HG03280 (cell line): Measurements from ENCODE around the gene SNX12.

ENCODE experiments used
- ATAC-seq: cut with Tn5 transposase; IDR thresholded peaks from one replicate; pipeline ENCODE4 v1.9.1; 2021; ENCODE audit warnings: mild to moderate bottlenecking, moderate library complexity; ENCODE audit not compliant: unreplicated experiment

SNX12 gene

DNA sequence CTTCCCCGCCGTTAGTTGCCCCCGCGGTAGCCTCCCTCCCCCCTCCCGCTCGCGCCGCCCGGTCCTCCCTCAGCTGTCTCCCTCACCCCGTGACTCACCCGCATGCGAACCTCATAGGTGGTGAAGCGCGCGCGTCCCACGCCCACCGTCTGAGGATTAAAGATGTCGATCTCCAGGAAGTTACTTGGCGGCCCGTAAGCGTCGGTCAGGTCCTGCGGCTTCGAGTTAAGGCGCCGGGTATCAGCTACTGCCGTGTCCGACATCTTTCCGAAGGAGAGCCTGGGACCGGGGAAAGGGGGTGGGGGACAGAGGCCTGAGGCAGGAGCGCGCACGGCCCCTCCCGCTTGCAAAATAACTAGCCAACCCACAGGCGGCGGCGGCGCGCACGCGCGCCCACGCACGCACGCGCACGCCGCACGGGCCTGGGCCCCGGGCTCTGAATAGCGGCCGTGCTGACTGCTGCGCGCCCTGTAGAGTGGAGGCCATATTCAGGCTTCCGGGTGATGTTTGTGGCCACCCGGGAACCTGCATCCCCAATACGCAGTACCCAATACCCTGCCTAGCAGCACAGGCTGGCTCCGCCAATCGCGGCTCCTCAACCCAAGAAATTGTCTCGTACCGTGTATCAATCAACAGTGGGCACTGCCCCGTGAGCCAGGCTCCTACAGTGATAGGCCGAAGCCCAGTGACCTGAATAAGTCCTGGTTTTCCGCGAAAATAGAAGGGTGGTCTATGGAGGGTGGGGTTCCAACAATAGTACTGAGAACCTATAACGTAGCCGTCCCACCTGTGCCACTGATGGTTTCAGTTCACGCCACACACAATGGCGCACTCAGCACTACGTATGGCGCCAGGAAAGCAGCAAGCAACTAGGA is at the start of gene SNX12:
SNX12 (minus strand) TSS at position 291 of the 875 bp plus-strand sequence; CDS start at position 263, 28 bp downstream.
- ATAC-seq: peak; percentile 94

DNA sequence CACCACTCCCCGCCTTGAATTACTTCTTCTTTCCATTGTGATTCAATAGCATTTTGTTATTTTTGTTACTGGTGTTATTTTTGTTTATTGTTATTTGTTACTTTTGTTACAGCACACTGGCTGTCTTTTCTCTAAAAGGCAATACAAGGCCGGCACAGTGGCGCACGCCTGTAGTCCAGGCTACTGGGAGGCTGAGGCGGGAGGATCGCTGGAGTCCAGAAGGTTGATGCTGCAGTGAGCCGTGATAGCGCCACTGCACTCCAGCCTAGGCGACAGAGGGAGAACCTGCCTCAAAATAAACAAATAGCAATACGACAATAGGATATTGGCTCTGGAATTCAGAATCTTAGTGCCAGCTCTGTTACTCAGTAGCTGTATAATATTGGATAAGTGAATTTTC is 49.2 kb upstream of the SNX12 start:
- no peak for ATAC-seq

DNA sequence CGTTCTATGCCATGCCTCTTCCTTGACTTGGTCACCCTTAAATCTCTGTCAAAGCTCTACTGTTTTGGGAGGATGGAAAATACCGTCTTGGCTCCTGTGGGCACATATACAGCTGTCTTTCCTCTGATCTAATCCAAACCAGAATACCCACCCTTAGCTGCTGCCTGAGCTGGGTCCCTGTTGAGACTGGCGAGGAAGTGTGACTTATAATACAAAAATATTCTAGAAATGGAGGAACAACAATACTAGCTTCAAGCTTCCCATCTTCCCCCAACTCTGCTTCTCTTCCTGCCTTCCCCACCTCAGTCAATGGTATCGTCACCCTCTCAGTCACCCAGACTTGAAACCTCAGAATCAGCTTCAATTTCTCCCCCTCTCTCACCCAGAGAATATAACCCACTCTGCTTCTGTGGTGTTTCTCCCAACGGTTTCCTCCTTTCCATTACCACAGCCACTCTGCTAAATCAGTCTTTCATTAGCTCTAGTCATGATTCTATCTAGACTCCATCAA is 43.8 kb upstream of the SNX12 start:
- ATAC-seq: peak; percentile 19

DNA sequence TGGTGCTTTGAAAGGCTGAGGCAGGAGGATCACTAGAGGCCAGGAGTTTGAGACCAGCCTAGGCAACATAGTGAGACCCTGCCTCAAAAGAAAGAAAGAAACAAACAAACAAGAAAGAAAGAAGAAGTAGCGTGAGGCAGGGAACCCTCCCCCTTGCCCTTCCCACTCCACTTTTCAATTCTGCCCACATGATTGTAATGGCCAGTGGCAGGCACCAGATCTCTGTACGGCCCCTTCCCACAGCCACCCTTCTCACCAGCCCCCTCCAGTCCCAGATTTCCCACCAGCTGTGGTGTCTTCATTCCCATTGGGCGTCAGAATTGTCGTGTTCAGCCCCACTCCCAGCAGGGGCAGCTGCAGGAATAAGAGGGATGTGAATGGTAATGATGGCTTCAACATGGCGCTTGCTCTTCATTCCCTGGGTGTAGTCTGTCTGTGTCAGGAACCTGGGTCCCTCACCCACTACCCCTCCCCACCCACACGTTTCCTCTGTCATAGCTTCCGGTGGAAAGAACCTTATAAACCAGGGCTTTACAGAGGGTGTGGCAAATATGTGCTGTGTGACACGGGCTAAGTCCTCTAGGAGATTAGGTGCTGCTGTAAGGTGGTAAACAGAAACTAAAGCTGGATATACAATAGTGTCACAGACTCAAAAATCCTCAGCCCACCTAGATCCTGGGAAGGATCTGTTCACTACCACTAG is 43.2 kb upstream of the SNX12 start, which contains the start of gene IL2RG:
IL2RG (minus strand) TSS at position 437 of the 703 bp plus-strand sequence; CDS start at position 399, 38 bp downstream.
- peak; percentile 93 for ATAC-seq

DNA sequence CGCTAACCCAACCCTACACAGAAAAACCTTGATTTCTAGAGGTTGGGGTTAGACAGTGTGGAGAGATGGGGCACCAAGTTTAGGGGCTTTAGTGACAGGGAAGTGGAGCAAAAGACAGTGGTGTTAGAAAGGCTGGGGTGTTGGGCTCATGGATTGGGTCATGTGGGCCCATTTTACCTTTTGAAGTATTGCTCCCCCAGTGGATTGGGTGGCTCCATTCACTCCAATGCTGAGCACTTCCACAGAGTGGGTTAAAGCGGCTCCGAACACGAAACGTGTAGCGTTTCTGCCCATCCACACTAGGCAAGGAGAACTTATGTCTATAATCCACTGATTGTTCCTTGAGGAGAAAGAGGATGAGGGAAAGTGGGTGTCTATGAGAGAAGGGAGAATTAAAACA is 40.9 kb upstream of the SNX12 start:
- ATAC-seq: no peak

DNA sequence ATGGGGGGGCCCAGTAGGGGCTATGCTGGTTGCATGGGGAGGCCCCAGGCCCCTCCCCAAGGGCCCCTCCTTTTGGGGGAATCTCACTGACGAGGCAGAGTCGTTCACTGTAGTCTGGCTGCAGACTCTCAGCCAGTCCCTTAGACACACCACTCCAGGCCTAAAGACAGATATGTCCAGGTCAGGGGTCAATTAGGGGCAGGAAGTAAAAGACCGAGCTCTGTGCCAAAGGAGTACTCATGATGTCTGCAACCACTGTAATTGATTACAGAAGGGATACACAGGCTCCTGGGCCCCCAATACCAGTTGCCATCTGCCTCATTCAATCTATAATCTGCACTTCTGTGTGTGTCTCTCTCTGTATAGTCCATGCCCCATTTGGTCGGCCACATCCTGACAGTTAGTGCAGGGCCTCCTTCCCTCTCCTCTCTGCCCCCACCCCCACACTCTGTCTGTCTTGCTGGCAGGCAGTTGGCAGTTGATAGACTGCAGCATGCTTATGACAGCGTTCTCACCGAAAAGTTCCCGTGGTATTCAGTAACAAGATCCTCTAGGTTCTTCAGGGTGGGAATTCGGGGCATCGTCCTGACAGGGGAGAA is 39.7 kb upstream of the SNX12 start:
- ATAC-seq: no peak

DNA sequence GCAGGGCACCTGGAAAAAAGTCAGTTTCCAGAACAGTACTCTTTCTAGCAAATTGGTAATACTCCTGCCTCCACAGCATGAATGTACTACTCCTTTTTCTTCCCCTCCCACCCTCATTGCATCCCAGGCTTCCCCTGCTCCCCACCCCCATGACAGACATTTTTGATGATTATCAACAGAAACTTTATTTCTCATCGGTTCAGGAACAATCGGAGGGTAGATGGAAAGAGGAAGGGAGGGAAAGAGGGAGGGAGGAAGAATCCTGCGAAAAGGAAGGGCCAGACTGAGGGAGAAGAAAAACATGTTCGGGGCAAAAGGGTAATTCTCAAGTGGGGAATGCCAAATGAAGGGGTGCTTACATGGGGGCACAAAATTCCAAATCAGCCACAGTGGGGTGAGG is 39.1 kb upstream of the SNX12 start:
- ATAC-seq: no peak

DNA sequence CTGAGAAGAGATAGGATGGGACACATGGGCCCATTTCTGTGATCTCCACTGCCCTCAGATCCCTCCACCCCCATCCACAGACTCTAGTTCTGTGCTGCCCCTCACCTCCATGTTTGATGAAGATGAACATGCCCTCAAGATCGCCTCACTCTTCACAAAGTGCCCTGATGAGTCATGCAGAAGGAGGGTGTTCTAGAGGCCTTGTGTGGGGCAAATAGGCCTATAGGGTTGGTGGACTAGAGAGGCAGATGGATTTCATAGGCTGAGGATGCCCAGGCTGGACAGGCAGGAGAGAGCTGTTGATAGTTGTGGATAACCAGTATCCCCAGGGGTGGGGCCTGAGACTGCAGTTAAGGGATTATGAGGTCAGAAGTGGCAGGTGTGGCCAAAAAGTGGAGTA is 38.3 kb upstream of the SNX12 start, which contains the start of gene CXorf65:
CXorf65 (minus strand) TSS at position 314 of the 400 bp plus-strand sequence; CDS start at position 130, 184 bp downstream.
- ATAC-seq: no peak

DNA sequence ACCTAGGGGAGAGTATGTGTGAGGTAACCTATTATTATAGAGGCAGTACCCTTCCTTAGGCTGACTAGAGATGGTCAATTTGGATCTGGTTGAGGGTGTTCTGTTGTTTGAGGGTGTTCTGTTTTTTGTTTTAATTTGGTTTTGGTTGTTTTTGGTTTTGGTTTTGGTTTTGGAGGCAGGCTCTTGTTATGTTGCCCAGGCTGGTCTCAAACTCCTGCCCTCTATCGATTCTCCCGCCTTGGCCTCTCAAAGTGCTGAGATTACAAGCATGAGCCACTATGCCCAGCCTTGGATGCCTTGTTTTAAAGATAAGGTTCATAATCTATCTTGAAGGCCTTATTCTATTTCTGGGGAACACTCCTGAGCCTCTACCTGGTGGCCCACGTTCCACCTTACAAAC is 37.5 kb upstream of the SNX12 start:
- no peak for ATAC-seq

DNA sequence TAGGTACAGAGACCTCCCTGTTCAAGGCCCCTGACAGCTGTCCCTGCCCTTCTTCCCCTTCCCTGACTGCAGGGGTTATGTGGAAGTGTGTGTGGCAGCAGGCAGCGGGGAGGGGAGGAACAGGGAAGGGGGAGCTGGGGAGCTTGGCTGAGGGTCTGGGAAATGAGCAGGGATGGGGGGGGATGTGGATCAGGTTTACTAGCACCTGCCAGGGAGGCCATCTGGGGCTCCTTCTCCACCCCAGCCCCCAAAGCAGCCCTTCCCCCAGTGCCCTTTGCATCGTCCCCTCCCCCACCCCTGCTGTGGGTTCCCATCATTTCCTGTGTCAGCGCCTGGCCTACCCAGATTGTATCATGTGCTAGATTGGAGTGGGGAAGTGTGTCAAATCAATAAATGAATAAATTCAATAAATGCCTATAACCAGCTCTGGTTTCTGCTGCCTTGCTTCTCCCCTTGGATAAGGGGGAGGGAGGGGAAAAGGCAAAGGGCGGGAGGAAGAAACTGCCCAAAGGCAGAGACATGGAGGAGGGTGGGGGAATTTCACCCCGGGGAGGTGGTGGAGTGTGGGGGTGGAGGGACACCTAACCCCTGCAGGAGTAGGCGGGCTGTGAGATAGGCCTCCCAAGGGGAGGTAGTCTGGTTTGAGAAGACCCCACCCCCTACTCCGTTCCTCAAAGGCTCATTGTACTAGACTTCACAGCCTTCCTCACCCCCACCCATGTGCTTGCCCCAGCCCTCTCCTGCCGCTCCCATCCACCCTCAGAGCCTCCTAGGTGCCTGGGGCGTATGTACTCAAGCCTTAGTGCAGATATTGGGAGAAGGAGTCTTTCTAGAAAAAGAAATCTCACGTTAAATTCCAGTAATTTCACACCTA is 35.2 kb upstream of the SNX12 start:
- no peak for ATAC-seq

DNA sequence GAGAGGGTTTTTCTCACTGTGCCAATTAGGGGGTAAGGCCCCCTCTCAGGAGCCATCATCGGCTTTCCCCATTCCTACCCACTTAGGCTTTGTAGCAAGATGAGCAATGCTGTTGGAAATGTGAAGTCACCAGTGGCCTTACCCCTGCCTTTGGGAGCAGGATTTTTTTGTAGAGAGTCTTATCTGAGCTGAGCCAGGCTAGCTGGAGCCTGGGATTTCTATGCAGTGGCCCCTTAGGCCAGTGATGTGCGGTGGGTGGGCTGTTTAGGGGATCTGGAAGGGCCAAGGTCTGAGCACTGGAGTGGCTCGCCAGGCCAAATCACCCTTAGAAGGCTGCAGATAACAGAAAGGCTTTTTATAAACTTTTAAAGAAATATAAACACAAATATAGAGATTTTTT is 34.2 kb upstream of the SNX12 start:
- no peak for ATAC-seq

DNA sequence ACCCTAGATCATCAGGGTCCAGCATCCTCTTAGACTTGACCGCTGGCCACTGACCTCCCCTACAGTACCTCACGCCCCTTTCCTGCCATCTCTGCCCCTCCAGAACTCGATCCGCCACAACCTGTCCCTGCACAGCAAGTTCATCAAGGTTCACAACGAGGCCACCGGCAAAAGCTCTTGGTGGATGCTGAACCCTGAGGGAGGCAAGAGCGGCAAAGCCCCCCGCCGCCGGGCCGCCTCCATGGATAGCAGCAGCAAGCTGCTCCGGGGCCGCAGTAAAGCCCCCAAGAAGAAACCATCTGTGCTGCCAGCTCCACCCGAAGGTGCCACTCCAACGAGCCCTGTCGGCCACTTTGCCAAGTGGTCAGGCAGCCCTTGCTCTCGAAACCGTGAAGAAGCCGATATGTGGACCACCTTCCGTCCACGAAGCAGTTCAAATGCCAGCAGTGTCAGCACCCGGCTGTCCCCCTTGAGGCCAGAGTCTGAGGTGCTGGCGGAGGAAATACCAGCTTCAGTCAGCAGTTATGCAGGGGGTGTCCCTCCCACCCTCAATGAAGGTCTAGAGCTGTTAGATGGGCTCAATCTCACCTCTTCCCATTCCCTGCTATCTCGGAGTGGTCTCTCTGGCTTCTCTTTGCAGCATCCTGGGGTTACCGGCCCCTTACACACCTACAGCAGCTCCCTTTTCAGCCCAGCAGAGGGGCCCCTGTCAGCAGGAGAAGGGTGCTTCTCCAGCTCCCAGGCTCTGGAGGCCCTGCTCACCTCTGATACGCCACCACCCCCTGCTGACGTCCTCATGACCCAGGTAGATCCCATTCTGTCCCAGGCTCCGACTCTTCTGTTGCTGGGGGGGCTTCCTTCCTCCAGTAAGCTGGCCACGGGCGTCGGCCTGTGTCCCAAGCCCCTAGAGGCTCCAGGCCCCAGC is 32.7 kb upstream of the SNX12 start:
- ATAC-seq: no peak

DNA sequence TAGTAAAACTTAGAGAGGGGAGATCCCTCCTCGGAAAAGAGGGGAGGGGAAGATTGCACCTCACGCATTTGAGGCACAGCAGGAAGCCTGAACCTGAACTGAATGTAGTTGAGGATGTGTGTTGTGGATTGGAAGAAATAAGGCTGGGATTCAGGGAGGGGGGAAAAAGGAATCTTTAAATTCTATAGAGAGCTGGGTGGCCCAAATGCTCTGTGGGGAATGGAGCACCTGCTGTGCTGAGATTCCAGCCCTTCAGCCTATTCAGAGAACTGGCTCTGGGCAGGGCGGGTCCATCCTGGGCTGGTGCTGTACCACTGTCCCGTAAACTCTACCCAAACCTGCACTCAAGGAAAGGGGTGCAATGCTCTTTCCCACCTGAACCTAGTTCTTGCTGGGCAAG is 31.6 kb upstream of the SNX12 start:
- ATAC-seq: no peak

DNA sequence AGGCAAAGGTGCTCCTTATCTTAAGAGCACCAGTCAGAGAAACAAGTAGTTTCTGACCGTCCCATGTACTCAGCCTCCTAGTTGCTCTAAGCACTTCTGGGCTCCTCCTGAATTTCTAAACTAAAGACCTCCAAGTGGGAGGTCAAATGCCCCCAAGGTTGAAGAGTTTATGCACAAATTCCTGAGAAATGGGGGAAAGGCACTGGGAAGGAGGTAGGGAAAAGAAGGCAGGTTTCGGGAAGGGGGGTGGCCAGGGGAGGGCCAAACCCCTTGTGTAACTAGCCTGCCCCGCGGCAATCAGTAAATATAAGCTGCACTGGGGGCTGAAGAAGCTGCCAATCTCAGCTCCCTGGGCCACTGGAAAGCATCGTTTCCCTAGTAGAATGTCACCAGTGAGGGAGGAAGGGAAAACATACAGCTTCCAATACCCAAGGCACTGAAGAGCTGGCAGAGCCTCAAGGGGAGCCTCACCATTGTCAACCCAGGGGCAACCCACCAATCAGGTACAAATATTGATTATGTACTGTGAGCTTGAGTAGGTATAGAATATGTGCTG is 30.9 kb upstream of the SNX12 start:
- no peak for ATAC-seq

DNA sequence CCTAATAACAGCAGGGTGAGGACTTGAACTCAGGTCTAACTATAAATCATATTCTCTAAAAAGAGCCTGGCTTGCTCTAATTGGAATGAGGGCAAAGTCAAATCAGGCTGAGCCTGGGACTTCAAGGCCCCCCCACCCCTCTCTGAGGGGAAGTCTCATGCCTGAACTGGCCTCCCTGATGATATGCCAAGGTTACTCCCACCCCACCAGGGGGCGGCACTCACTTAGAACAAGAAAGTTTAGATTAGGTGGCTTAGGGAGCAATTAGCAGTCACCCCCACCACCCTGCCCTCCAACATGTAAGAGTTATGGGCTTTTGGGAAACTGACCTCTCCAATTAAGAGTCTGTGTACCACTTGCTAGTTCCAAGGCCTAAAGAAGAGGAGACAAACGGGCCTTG is 30.2 kb upstream of the SNX12 start:
- ATAC-seq: no peak

DNA sequence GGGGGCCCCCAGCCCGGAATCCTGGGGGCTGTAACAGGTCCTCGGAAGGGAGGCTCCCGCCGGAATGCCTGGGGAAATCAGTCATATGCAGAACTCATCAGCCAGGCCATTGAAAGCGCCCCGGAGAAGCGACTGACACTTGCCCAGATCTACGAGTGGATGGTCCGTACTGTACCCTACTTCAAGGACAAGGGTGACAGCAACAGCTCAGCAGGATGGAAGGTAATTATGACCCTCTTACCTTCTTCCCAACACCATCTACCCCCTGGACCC is 28.6 kb upstream of the SNX12 start:
- ATAC-seq: no peak

DNA sequence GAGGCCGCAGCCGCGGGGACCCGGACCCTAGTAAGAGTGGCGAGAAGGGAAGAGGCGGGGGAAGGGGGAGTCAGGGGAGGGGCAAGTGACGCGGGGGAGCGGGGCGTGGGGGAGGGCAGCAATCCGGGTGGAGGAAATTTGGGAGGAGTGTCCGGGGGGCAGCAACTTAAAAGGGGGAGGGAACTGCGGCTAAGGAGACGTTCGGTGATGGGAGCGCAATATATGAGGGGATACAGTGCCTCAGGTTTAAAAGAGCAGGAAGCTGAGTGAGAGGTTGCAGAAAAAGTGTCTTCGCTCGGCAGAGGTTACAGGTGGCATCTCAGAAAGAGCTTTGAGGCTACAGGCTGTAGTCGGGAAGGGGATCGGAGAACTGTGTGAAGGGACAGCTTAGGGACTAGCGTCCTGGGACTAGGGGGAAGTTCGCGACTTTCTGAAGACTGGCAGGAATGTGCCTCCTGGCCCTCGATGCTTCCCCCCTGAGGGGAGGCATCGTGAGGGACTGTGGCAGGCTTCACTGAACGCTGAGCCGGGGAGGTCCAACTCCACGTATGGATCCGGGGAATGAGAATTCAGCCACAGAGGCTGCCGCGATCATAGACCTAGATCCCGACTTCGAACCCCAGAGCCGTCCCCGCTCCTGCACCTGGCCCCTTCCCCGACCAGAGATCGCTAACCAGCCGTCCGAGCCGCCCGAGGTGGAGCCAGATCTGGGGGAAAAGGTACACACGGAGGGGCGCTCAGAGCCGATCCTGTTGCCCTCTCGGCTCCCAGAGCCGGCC is 28.0 kb upstream of the SNX12 start:
- ATAC-seq: peak; percentile 15

DNA sequence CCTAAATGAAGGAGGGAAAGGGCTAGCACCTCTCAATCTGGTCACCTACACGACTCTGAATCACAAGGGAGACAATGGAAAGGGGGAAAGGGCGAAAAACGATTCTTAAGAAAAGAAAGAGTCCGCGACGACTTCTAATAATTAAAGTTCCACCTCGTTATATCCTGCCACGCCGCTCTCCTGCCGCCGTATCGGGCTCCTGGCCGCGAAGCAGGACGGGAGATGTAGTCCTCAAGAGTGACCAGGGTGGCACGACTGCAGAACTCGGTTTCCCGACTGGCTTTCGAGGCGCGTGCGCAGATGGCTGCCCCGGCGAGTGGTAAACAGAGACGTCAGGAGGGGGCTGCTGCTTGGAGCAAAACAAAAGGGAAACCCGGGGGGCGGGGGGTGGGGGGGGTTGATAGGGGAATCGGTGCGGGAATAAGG is 27.4 kb upstream of the SNX12 start, which contains the start of gene FOXO4:
FOXO4 (plus strand) TSS at position 297 of the 426 bp plus-strand sequence. CDS start 678 bp downstream, outside the sequence.
- ATAC-seq: peak; percentile 87
